Kidney (tissue), 14 donors: ENCODE data around the gene OR10G6. TPM values are rescaled to one million over a fixed set of nuclear protein-coding genes. Genes with fewer than 3 reads are reported as not detected.

ENCODE experiments used
- DNase-seq, 5 donors: peaks; one replicate each; pipeline ENCODE4 v3.0.0-alpha.2; 2013 to 2020
- FAIRE-seq: peaks from 2 replicates; lab custom pipeline; 2012; peaks lifted over from hg19 to GRCh38; lab: Jason Lieb, UNC
- H3K27ac ChIP-seq, 2 donors: one replicate each; pipeline ENCODE4 v1.7.0; 2013; ENCODE audit warnings: low read depth in 2 of 2, low read length in 2 of 2, inconsistent platforms in 1 of 2
- H3K27me3 ChIP-seq: one replicate; pipeline ENCODE4 v1.7.1; 2013; ENCODE audit warnings: low read length, inconsistent platforms; ENCODE audit not compliant: control insufficient read depth, insufficient read depth
- H3K36me3 ChIP-seq, 3 donors: one replicate each; pipeline versions ENCODE4 v1.7.0 to v1.7.1; 2013; ENCODE audit warnings: low read length in 3 of 3, control low read depth in 1 of 3, inconsistent platforms in 1 of 3; ENCODE audit not compliant: insufficient read depth in 3 of 3, control insufficient read depth in 2 of 3
- H3K4me1 ChIP-seq, 3 donors: one replicate each; pipeline versions ENCODE4 v1.7.0 to v1.7.1; 2013; ENCODE audit warnings: low read length in 3 of 3, inconsistent platforms in 1 of 3, low read depth in 1 of 3; ENCODE audit not compliant: control insufficient read depth in 2 of 3, insufficient read depth in 2 of 3
- H3K4me3 ChIP-seq, 3 donors: one replicate each; pipeline versions ENCODE4 v1.7.0 to v1.8.1; 2013; ENCODE audit warnings: low read length in 3 of 3, control low read depth in 1 of 3, inconsistent platforms in 1 of 3
- H3K9ac ChIP-seq, 3 donors: one replicate each; pipeline versions ENCODE4 v1.7.0 to v1.7.1; 2013; ENCODE audit warnings: low read length in 3 of 3, control low read depth in 1 of 3, inconsistent platforms in 1 of 3
- H3K9me3 ChIP-seq, 3 donors: one replicate each; pipeline versions ENCODE4 v1.7.0 to v1.7.1; 2013; ENCODE audit warnings: low read length in 3 of 3, control low read depth in 1 of 3, inconsistent platforms in 1 of 3; ENCODE audit not compliant: control insufficient read depth in 2 of 3, insufficient read depth in 1 of 3
- CTCF ChIP-seq: IDR thresholded peaks from 3 replicates; pipeline ENCODE4 v1.5.1; 2012; ENCODE audit warnings: mild to moderate bottlenecking, moderate library complexity, borderline replicate concordance; ENCODE audit not compliant: insufficient read depth; ENCODE audit errors: extremely low read depth
- intact Hi-C: fragments of 100-400 bp; cut with DNase I; formaldehyde crosslinking; loops from one replicate; pipeline ENCODE4 v1.11.1; 2022
- polyA plus RNA-seq: library from polyadenylated mRNA; stranded (reverse); fragments of 350-450 nt; fragmentation: Illumina TruSeq; extraction: RNeasy Lipid Tissue Mini Kit (QIAGEN cat#74804); gene quantifications from one replicate; pipeline ENCODE4 v1.2.3, GENCODE V29; 2014; ENCODE audit warnings: low read depth, low replicate concordance; ENCODE audit not compliant: insufficient read depth
- total RNA-seq: library from RNA; stranded (reverse); fragmentation: NEBNext Ultra II Directional; extraction: Animal tissue kit (Norgen Biotek cat#: 25700); gene quantifications from one replicate; pipeline ENCODE4 v1.2.1, GENCODE V29; 2021
- donor health status: control.
- donor health status: control.
- donor health status: control.
- donor health status: control.
- donor health status: control.
- donor health status: DM: yes; HTN: yes; CAD: no.
- donor health status: Normal renal cell carcinoma (clear cell type).

The OR10G6 gene
- total and polyA plus RNA-seq, 2 donors from 2014 or later = not detected

- Histone ChIP-seq H3K27ac (no peak overlapping the region), H3K9ac (no peak overlapping the region), H3K36me3 (no peaks in the 10 kb centered on the region), H3K4me1 (no peaks in the 10 kb centered on the region), H3K27me3 (no peaks in the 10 kb centered on the region), H3K4me3 (no peak overlapping the region), H3K9me3 (no peaks in the 10 kb centered on the region)
- FAIRE-seq (no peak), DNase-seq (no peak)
- TF ChIP-seq CTCF = no peak
- intact Hi-C loops = no loop called here
Observed at GRCh38 chr11:123945132-123945531, 49.8 kb downstream of the OR10G6 start.

Other genes with a start within 250 kb of the OR10G6 start
- not detected for gene OR6X1, start 240.6 kb downstream of the OR10G6 start, total RNA-seq
- not detected for gene OR6X1, start 240.6 kb downstream of the OR10G6 start, polyA plus RNA-seq
- not detected for gene OR6M1, start 188.8 kb downstream of the OR10G6 start, total RNA-seq
- not detected for gene OR6M1, start 188.8 kb downstream of the OR10G6 start, polyA plus RNA-seq
- not detected for gene TMEM225, start 109.5 kb downstream of the OR10G6 start, total RNA-seq
- not detected for gene TMEM225, start 109.5 kb downstream of the OR10G6 start, polyA plus RNA-seq
- not detected for gene OR8D4, start 93.0 kb downstream of the OR10G6 start, total RNA-seq
- not detected for gene OR8D4, start 93.0 kb downstream of the OR10G6 start, polyA plus RNA-seq
- gene OR4D5, start 55.5 kb downstream of the OR10G6 start, total RNA-seq = not detected
- not detected for gene OR4D5, start 55.5 kb downstream of the OR10G6 start, polyA plus RNA-seq
- not detected for gene OR6T1, start 51.3 kb downstream of the OR10G6 start, total RNA-seq
- gene OR6T1, start 51.3 kb downstream of the OR10G6 start, polyA plus RNA-seq = not detected
- gene OR10S1, start 17.4 kb downstream of the OR10G6 start, total RNA-seq = not detected
- gene OR10S1, start 17.4 kb downstream of the OR10G6 start, polyA plus RNA-seq = not detected
- gene OR10G4, start 17.8 kb upstream of the OR10G6 start, total RNA-seq = not detected
- gene OR10G4, start 17.8 kb upstream of the OR10G6 start, polyA plus RNA-seq = not detected
- not detected for gene OR10G9, start 27.9 kb upstream of the OR10G6 start, total RNA-seq
- gene OR10G9, start 27.9 kb upstream of the OR10G6 start, polyA plus RNA-seq = not detected
- gene OR10G8, start 31.6 kb upstream of the OR10G6 start, total RNA-seq = not detected
- not detected for gene OR10G8, start 31.6 kb upstream of the OR10G6 start, polyA plus RNA-seq
- not detected for gene OR10G7, start 46.2 kb upstream of the OR10G6 start, total RNA-seq
- gene OR10G7, start 46.2 kb upstream of the OR10G6 start, polyA plus RNA-seq = not detected
- gene VWA5A, start 120.3 kb upstream of the OR10G6 start, total RNA-seq = 57.2 TPM
- gene VWA5A, start 120.3 kb upstream of the OR10G6 start, polyA plus RNA-seq = 25.0 TPM
- not detected for gene OR10D3, start 188.2 kb upstream of the OR10G6 start, total RNA-seq
- gene OR10D3, start 188.2 kb upstream of the OR10G6 start, polyA plus RNA-seq = not detected
- gene OR8G1, start 245.9 kb upstream of the OR10G6 start, total RNA-seq = not detected
- not detected for gene OR8G1, start 245.9 kb upstream of the OR10G6 start, polyA plus RNA-seq